Measurements from ENCODE around the gene SMIM5.

DNA sequence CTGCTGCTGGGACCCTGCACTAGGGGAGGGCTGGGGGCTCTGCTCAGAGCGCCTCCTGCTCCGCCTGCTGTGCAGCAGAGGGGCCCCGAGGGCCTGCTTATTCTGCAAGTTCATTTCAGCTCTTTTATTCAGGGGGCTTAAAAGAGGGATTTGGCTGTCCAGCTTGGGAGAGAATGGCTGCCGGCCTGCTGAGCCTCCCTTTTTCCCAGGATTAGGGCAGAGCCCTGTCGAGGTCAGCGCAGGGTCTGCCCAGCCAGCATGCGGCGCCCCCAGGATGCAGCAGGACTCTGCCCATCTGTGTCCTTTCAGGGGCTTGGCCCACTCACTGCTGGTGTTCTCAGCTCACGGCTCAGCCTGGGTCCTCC lies 1.1 kb downstream of the SMIM5 start:
- TF ChIP-seq EZH2 (IDR thresholded peaks at IDR 0.05): no peak
- no peak for TF ChIP-seq POLR2AphosphoS5 (IDR thresholded peaks at IDR 0.05; ENCODE audit: borderline replicate concordance, low read depth, low read length)
